ENCODE data around the gene BCL11B. TPM values are rescaled to one million over a fixed set of nuclear protein-coding genes. Genes with fewer than 3 reads are reported as not detected.

The BCL11B gene
- total RNA-seq, 1 experiment from 2014 or later = 0.05 TPM

- Histone ChIP-seq H3K4me3 (ENCODE audit: low read depth, low read length) (no peak overlapping the region), H3K4me1 (no peaks in the 10 kb centered on the region), H3K27me3 (replicated peaks; ENCODE audit: control insufficient read depth, insufficient read depth, low read length) (no peaks in the 10 kb centered on the region; the same call in 1 of the 2 replicates), H3K9me3 (no peaks in the 10 kb centered on the region), H3K36me3 (ENCODE audit: control insufficient read depth, insufficient read depth, low read length) (no peaks in the 10 kb centered on the region)
- H3K36me3 Mint-ChIP-seq (ENCODE audit: insufficient read depth, unreplicated experiment) = no peaks in the 10 kb centered on the region
- no peak for TF ChIP-seq CTCF (IDR thresholded peaks at IDR 0.05; ENCODE audit: insufficient read depth in 1 of 2, low read depth in 1 of 2, low read length in 1 of 2, severe bottlenecking in 1 of 2, unreplicated experiment in 1 of 2)
- H3K4me3 Mint-ChIP-seq (ENCODE audit: unreplicated experiment) = no peak overlapping the region
- H3K27me3 Mint-ChIP-seq (ENCODE audit: insufficient read depth, unreplicated experiment) = peaks cover 9% of the 10 kb centered on the region
- DNase-seq = no peak
- H3K4me1 Mint-ChIP-seq (ENCODE audit: low read depth, unreplicated experiment) = no peaks in the 10 kb centered on the region
- BruUV-seq (replicated peaks) = no TSS peak
- intact Hi-C loops (cut with micrococcal nuclease; ENCODE audit: unreplicated experiment) = no loop called here
- CTCF ChIA-PET = no interaction called here
- no peaks in the 10 kb centered on the region for H3K9me3 Mint-ChIP-seq (ENCODE audit: unreplicated experiment)
- no peak overlapping the region for H3K27ac Mint-ChIP-seq (ENCODE audit: unreplicated experiment)
- POLR2A ChIA-PET = no interaction called here
Observed at GRCh38 chr14:99125113-99125512, 146.9 kb downstream of the BCL11B start.

GRCh38 chr14:99124482-99125105 is 147.4 kb downstream of the BCL11B start:
- Histone ChIP-seq H3K9me3 (no peaks in the 10 kb centered on the region), H3K4me1 (no peaks in the 10 kb centered on the region), H3K4me3 (ENCODE audit: low read depth, low read length) (no peak overlapping the region), H3K36me3 (ENCODE audit: control insufficient read depth, insufficient read depth, low read length) (no peaks in the 10 kb centered on the region), H3K27me3 (replicated peaks; ENCODE audit: control insufficient read depth, insufficient read depth, low read length) (no peaks in the 10 kb centered on the region; the same call in 1 of the 2 replicates)
- CTCF ChIA-PET = no interaction called here
- intact Hi-C loops (cut with micrococcal nuclease; ENCODE audit: unreplicated experiment) = loop anchor here (1.0 kb wide), 1 partner anchor 142 kb away; no protein-coding TSS in a partner anchor
- H3K27ac Mint-ChIP-seq (ENCODE audit: unreplicated experiment) = no peak overlapping the region
- no peaks in the 10 kb centered on the region for H3K36me3 Mint-ChIP-seq (ENCODE audit: insufficient read depth, unreplicated experiment)
- H3K9me3 Mint-ChIP-seq (ENCODE audit: unreplicated experiment) = no peaks in the 10 kb centered on the region
- H3K4me1 Mint-ChIP-seq (ENCODE audit: low read depth, unreplicated experiment) = no peaks in the 10 kb centered on the region
- no peak for TF ChIP-seq CTCF (IDR thresholded peaks at IDR 0.05; ENCODE audit: insufficient read depth in 1 of 2, low read depth in 1 of 2, low read length in 1 of 2, severe bottlenecking in 1 of 2, unreplicated experiment in 1 of 2)
- no peak overlapping the region for H3K4me3 Mint-ChIP-seq (ENCODE audit: unreplicated experiment)
- no peak for DNase-seq
- H3K27me3 Mint-ChIP-seq (ENCODE audit: insufficient read depth, unreplicated experiment) = peaks cover 8% of the 10 kb centered on the region
- BruUV-seq (replicated peaks) = no TSS peak
- POLR2A ChIA-PET = no interaction called here

GRCh38 chr14:99123208-99123870 is 148.7 kb downstream of the BCL11B start:
- BruUV-seq (replicated peaks) = no TSS peak
- Mint-ChIP-seq H3K9me3 (ENCODE audit: unreplicated experiment) (no peaks in the 10 kb centered on the region), H3K36me3 (ENCODE audit: insufficient read depth, unreplicated experiment) (no peaks in the 10 kb centered on the region), H3K4me3 (ENCODE audit: unreplicated experiment) (no peak overlapping the region), H3K27ac (ENCODE audit: unreplicated experiment) (no peak overlapping the region), H3K4me1 (ENCODE audit: low read depth, unreplicated experiment) (no peaks in the 10 kb centered on the region), H3K27me3 (ENCODE audit: insufficient read depth, unreplicated experiment) (peaks cover 9% of the 10 kb centered on the region)
- ChIA-PET CTCF (interaction anchor here (1.5 kb wide), 1 partner anchor 143 kb away, joined by 5 read pairs; no protein-coding TSS in a partner anchor), POLR2A (no interaction called here)
- H3K36me3 ChIP-seq (ENCODE audit: control insufficient read depth, insufficient read depth, low read length) = no peaks in the 10 kb centered on the region
- H3K4me3 ChIP-seq (ENCODE audit: low read depth, low read length) = no peak overlapping the region
- intact Hi-C loops (cut with micrococcal nuclease; ENCODE audit: unreplicated experiment) = no loop called here
- H3K9me3 ChIP-seq = no peaks in the 10 kb centered on the region
- DNase-seq = no peak
- no peaks in the 10 kb centered on the region for H3K4me1 ChIP-seq
- no peak for TF ChIP-seq CTCF (IDR thresholded peaks at IDR 0.05; ENCODE audit: insufficient read depth in 1 of 2, low read depth in 1 of 2, low read length in 1 of 2, severe bottlenecking in 1 of 2, unreplicated experiment in 1 of 2)
- no peaks in the 10 kb centered on the region; the same call in 1 of the 2 replicates for H3K27me3 ChIP-seq (replicated peaks; ENCODE audit: control insufficient read depth, insufficient read depth, low read length)
